Fibroblast of lung (primary cell): ENCODE measurements around the gene NTPCR. TPM values are rescaled to one million over a fixed set of nuclear protein-coding genes. Genes with fewer than 3 reads are reported as not detected.

Source experiments
- DNase-seq, 2 donors: peaks; one replicate each; pipeline versions ENCODE4 v3.0.0 to v3.0.0-alpha.2; 2010; ENCODE audit warnings: low read depth in 2 of 2
- H2AFZ ChIP-seq: 2 replicates; pipeline ENCODE4 v1.5.1; 2012; ENCODE audit warnings: low read length, control low read depth, inconsistent platforms
- H3K27ac ChIP-seq: 2 replicates; pipeline ENCODE4 v1.5.1; 2011; ENCODE audit warnings: low read length, control low read depth; ENCODE audit not compliant: insufficient read depth
- H3K27me3 ChIP-seq: 2 replicates; pipeline ENCODE4 v1.5.1; 2011; ENCODE audit warnings: mild to moderate bottlenecking, low read length; ENCODE audit not compliant: control insufficient read depth, insufficient read depth
- H3K36me3 ChIP-seq: 2 replicates; pipeline ENCODE4 v1.5.1; 2011; ENCODE audit warnings: low read length; ENCODE audit not compliant: control insufficient read depth, insufficient read depth
- H3K4me1 ChIP-seq: 2 replicates; pipeline ENCODE4 v1.5.1; 2011; ENCODE audit warnings: low read length; ENCODE audit not compliant: control insufficient read depth, insufficient read depth; ENCODE audit errors: extremely low read depth
- H3K4me2 ChIP-seq: 2 replicates; pipeline ENCODE4 v1.5.1; 2011; ENCODE audit warnings: low read length, control low read depth; ENCODE audit not compliant: insufficient read depth; ENCODE audit errors: extremely low read depth
- H3K4me3 ChIP-seq, 4 experiments: fragments of 200-600 bp in 1 of 4; sonication (generic) in 1 of 4; replicated peaks in 1 of 4; 2 replicates each; pipeline ENCODE4 v1.5.1; 2011 to 2016; ENCODE audit warnings: low read length in 4 of 4, low read depth in 3 of 4, mild to moderate bottlenecking in 3 of 4, control low read depth in 2 of 4, inconsistent platforms in 1 of 4, mixed read lengths in 1 of 4; ENCODE audit not compliant: insufficient read depth in 1 of 4; ENCODE audit errors: control extremely low read depth in 1 of 4
- H3K79me2 ChIP-seq: 2 replicates; pipeline ENCODE4 v1.5.1; 2012; ENCODE audit warnings: mild to moderate bottlenecking, low read length, inconsistent platforms; ENCODE audit not compliant: control insufficient read depth, insufficient read depth
- H3K9ac ChIP-seq: 2 replicates; pipeline ENCODE4 v1.5.1; 2011; ENCODE audit warnings: mild to moderate bottlenecking, low read length, control low read depth; ENCODE audit not compliant: insufficient read depth
- H3K9me3 ChIP-seq: 2 replicates; pipeline ENCODE4 v1.5.1; 2012; ENCODE audit warnings: low read depth, low read length; ENCODE audit not compliant: control insufficient read depth, insufficient read depth
- H4K20me1 ChIP-seq: 2 replicates; pipeline ENCODE4 v1.5.1; 2011; ENCODE audit warnings: low read length; ENCODE audit not compliant: control insufficient read depth, insufficient read depth; ENCODE audit errors: extremely low read depth
- CTCF ChIP-seq, 2 donors: IDR thresholded peaks in 1 of 2; conservative IDR thresholded peaks in 1 of 2; 1 replicate in 1 of 2; 2 replicates in 1 of 2; pipeline ENCODE4 v1.5.1; 2011 to 2012; ENCODE audit warnings: low read length in 2 of 2, control low read depth in 1 of 2, inconsistent platforms in 1 of 2, low read depth in 1 of 2, mild to moderate bottlenecking in 1 of 2
- EZH2 ChIP-seq: IDR thresholded peaks from 2 replicates; pipeline ENCODE4 v1.5.1; 2012; ENCODE audit warnings: low read length, control low read depth, mild to moderate bottlenecking; ENCODE audit errors: missing control alignments
- polyA plus RNA-seq, 2 donors: library from polyadenylated mRNA; depleted of rRNA in 1 of 2; stranded (reverse) in 1 of 2; unstranded in 1 of 2; fragments of >200 nt; gene quantifications; 2 replicates each; pipeline ENCODE4 v1.2.1, GENCODE V29; 2011 to 2012; ENCODE audit warnings: missing spikeins in 1 of 2
- total RNA-seq: library from RNA; depleted of rRNA; stranded (reverse); fragments of >200 nt; gene quantifications from 2 replicates; pipeline ENCODE4 v1.2.1, GENCODE V29; 2014

NTPCR gene
- total and polyA plus RNA-seq, 2 donors (not counting 1 experiment from before 2014, with no cell fraction given): 23.0 to 27.9 TPM

DNA sequence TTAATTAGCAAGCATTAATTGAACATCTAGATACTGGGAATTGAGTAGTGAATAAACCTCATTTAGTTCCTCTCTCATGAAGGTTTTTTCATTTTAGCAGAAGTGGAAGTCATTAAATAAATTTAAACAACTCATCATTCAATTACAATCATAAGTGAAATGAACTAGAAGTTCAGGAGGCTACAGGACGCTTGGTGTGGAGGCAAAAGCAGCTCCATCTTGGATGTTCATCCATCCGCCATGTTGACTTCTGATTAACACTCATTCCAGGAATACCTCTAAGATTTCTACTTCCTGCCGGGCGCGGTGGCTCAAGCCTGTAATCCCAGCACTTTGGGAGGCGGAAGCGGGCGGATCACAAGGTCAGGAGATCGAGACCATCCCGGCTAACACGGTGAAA lies 11.5 kb upstream of the NTPCR start:
- no peaks in the 10 kb centered on the region for H3K27me3 ChIP-seq
- DNase-seq: no peak
- no peak overlapping the region for H2AFZ ChIP-seq
- H3K4me2 ChIP-seq: no peak overlapping the region
- H3K79me2 ChIP-seq: no peaks in the 10 kb centered on the region
- TF ChIP-seq EZH2 (no peak), CTCF (conservative IDR thresholded peaks at IDR 0.05 in 1 of 2, IDR thresholded peaks at IDR 0.05 in 1 of 2; ENCODE audit: low read depth in 1 of 2, low read length in 2 of 2) (no peak)
- H3K36me3 ChIP-seq: no peaks in the 10 kb centered on the region
- no peak overlapping the region for H3K9ac ChIP-seq
- H3K4me3 ChIP-seq: no peak overlapping the region
- H3K27ac ChIP-seq: no peak overlapping the region
- H4K20me1 ChIP-seq: no peaks in the 10 kb centered on the region
- no peaks in the 10 kb centered on the region for H3K4me1 ChIP-seq
- H3K9me3 ChIP-seq: no peaks in the 10 kb centered on the region

DNA sequence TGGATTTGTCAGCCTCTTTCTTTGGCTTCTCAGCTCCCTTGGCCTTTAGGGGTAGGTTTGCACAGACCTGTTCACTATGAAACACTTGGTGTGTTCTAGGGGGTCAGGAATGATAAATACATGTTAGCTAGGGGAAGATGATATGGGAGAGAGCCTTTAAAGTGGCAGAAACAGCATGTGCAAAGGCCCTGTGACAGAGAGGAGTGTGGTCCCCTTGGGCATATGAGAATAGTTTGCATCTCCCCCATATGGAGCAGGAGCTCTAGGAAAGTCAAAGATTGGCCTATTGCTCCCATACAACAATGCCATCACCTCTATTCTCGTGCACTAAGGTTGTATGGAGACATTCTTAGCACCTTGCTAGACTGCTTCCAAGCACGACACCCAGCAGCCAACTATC lies 10.7 kb upstream of the NTPCR start:
- H3K4me1 ChIP-seq: no peaks in the 10 kb centered on the region
- H2AFZ ChIP-seq: no peak overlapping the region
- H3K4me3 ChIP-seq: no peak overlapping the region
- H3K79me2 ChIP-seq: no peaks in the 10 kb centered on the region
- H3K9ac ChIP-seq: no peak overlapping the region
- TF ChIP-seq CTCF (conservative IDR thresholded peaks at IDR 0.05 in 1 of 2, IDR thresholded peaks at IDR 0.05 in 1 of 2; ENCODE audit: low read depth in 1 of 2, low read length in 2 of 2) (no peak), EZH2 (no peak)
- no peaks in the 10 kb centered on the region for H4K20me1 ChIP-seq
- no peaks in the 10 kb centered on the region for H3K27me3 ChIP-seq
- H3K36me3 ChIP-seq: no peaks in the 10 kb centered on the region
- H3K27ac ChIP-seq: no peak overlapping the region
- H3K4me2 ChIP-seq: no peak overlapping the region
- DNase-seq: no peak
- H3K9me3 ChIP-seq: no peaks in the 10 kb centered on the region

DNA sequence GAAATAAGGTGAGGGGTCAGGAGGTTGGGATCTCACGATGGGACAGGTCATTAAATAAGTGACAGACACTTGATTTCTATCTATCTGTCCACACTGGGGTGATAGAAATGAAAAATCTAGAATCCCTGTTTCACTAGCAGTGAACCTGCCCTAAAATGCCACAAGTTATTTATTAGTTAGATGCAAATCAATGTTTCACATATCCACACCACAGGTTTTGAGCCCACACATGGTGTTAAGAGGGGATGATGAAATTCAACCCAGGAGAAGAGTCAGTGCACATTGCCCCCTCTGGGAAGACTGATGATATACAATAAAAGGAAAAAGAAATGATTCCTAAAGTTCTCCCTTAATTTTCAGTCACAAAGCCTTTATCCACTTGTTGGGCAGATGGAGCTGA lies 10.1 kb upstream of the NTPCR start:
- Histone ChIP-seq H3K9me3 (no peaks in the 10 kb centered on the region), H3K27me3 (no peaks in the 10 kb centered on the region), H3K9ac (no peak overlapping the region), H3K27ac (no peak overlapping the region), H2AFZ (no peak overlapping the region), H3K36me3 (no peaks in the 10 kb centered on the region), H3K4me1 (no peaks in the 10 kb centered on the region), H3K4me2 (no peak overlapping the region), H4K20me1 (no peaks in the 10 kb centered on the region), H3K4me3 (no peak overlapping the region), H3K79me2 (no peaks in the 10 kb centered on the region)
- no peak for DNase-seq
- TF ChIP-seq CTCF (conservative IDR thresholded peaks at IDR 0.05 in 1 of 2, IDR thresholded peaks at IDR 0.05 in 1 of 2; ENCODE audit: low read depth in 1 of 2, low read length in 2 of 2) (no peak), EZH2 (no peak)
